ENCODE results near the gene PRDM5.

GRCh38 chr4:120837656-120838055 lies 84.9 kb downstream of the PRDM5 start:
- TF ChIP-seq REST (IDR thresholded peaks at IDR 0.05; ENCODE audit: insufficient read depth in 1 of 2, low read depth in 2 of 2, low read length in 2 of 2) (no peak), FOXP2 (optimal IDR thresholded peaks at IDR 0.05; ENCODE audit: borderline replicate concordance, extremely low read depth, extremely low read length, insufficient read depth) (no peak), POLR2AphosphoS5 (IDR thresholded peaks at IDR 0.05; ENCODE audit: low read depth, low read length) (no peak), SIN3A (IDR thresholded peaks at IDR 0.05; ENCODE audit: borderline replicate concordance, insufficient read depth, low read length) (no peak)
